GM12864 (cell line): ENCODE results near the gene INPP4A.

Experiments
- DNase-seq: peaks from one replicate; pipeline ENCODE4 v3.0.0-alpha.2; 2011; ENCODE audit warnings: low read depth
- H3K4me3 ChIP-seq: 2 replicates; pipeline ENCODE4 v1.5.1; 2011; ENCODE audit warnings: mild to moderate bottlenecking, low read depth, low read length, control low read depth
- CTCF ChIP-seq: IDR thresholded peaks from 2 replicates; pipeline ENCODE4 v1.5.1; 2011; ENCODE audit warnings: low read depth, mild to moderate bottlenecking, moderate library complexity, low read length, control low read depth, inconsistent platforms; ENCODE audit errors: missing control alignments

INPP4A gene

DNA sequence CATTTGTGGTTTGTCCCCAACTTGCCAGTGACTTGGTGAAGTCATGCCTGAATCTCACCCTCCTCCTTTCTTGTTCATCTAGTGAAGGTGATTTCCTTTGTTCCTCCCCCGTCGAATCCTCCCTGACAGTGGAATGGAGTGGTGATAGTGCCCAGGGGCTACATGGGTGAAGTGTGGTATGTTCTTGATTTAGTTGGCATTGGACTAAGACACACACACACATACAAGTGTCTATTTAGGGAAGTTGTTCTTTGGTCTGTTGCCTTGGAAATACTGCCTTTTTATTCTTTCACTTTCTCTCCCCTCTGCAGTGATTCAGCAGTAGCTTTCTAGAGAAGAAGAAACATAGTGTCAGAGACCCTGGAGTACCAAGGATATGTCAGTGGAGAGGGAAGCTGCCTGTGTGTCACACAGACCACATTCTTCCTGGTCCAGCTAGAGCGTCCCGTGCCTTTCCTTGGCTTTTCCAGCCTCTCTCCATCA, 10.9 kb downstream of the INPP4A start:
- H3K4me3 ChIP-seq, result peak overlapping the region; percentile 15; the same call in 1 of the 2 replicates
- no peak for DNase-seq
- TF ChIP-seq CTCF, result no peak

DNA sequence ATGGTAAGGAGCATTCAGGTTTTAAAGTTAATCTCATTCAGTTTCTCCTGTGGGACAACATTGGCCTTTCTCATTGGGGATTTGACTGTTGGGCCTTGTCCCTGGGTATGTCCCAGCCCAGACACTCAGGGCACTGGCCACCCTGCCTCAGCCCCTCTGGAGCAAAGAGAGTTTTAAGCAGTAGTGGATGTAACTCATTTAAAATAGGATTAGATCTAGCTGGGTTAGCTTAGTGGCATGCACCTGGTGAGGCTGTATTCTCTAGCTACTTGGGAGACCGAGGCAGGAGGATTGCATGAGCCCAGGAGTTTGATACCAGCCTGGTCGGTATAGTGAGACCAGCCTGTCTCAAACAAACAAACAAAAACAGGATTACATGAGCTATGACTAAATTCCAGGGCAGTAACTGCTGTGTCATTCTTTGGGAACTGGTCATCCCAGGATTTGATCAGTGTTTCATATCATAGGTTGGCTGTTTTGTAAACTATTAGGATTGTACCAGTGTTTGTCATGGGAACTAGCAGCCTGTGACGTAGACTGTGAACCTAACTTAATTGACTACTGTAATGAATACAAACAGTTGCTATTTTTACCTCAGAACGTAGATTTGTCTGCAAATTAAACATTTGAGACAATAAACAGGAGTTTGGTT, 12.5 kb downstream of the INPP4A start:
- no peak for TF ChIP-seq CTCF
- no peak overlapping the region for H3K4me3 ChIP-seq
- no peak for DNase-seq

DNA sequence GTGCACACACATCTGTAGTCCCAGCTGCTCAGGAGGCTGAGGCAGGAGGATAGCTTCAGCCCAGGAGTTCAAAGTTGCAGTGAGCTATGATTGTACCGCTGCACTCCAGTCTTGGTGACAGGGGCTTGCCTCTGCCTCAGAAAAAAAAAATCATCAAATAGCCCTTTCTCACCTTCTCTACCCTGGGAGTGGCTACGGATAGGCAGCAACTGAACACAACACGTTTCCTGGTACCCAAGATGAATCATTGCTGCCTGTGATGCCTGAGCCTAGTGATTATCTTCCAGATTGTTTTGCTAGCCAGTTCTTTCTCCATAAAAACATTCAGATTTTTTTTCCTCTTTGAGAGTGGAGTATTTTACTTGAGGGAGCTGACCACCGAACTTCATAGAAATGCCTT, 13.5 kb downstream of the INPP4A start:
- no peak overlapping the region for H3K4me3 ChIP-seq
- no peak for DNase-seq
- TF ChIP-seq CTCF, result no peak

- no peak for DNase-seq
- no peak overlapping the region for H3K4me3 ChIP-seq
- TF ChIP-seq CTCF, result no peak
Measured at GRCh38 chr2:98458667-98459380, 14.2 kb downstream of the INPP4A start.

DNA sequence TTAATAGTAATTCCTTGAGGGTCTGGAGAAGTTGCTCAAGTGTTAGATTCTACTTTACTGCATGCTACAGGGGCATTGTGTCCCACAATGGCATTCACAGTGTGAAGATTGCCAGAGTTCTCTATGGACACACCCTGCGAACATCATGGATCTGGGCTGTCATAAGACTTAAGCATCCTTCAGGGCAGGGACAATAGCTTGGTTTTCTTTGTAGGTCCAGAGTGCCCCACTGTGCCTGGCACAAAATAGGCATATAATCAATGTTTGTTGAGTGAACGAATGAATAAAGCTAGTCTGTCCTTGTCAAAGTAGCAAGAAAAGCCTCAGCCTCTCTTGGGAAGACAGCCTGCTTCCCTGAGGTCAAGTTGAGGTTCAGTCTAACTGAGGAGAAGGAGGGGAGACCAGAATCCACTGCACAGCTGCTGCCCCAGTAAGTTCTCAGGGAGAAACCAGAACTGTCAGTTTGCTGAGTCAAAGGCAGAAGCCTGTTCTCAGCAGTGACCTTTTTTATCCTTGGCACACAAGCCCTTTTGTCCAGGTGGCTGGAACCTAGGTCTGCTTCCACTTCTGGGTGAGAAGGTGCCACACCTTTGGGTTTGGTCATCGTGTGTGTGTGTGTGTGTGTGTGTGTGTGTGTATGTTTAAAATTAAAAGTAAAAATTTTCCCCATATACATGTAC, 15.0 kb downstream of the INPP4A start:
- TF ChIP-seq CTCF, result no peak
- no peak overlapping the region for H3K4me3 ChIP-seq
- no peak for DNase-seq

- no peak for TF ChIP-seq CTCF
- H3K4me3 ChIP-seq, result peak overlapping the region; percentile 9; the same call in 1 of the 2 replicates
- DNase-seq, result peak; percentile 89
Measured at GRCh38 chr2:98460573-98461497, 16.2 kb downstream of the INPP4A start.
